Parathyroid adenoma (tissue), 2 donors: ENCODE results near the gene MAN1A2.
"Not testable (repeated sequence)": the region's sequence is repeated elsewhere in the genome, so short reads cannot be mapped to it uniquely, and the experiment has no call there.

ENCODE experiments used
- H2AFZ ChIP-seq: fragments of 300-600 bp; sonication (generic); one replicate; pipeline ENCODE4 v1.7.0; 2017; ENCODE audit warnings: antibody characterized with exemption, mild to moderate bottlenecking
- H3K27ac ChIP-seq: fragments of 300-600 bp; sonication (generic); one replicate; pipeline ENCODE4 v1.7.0; 2017
- H3K27me3 ChIP-seq: fragments of 300-600 bp; sonication (generic); one replicate; pipeline ENCODE4 v1.7.0; 2017; ENCODE audit warnings: low read length; ENCODE audit not compliant: control insufficient read depth, insufficient read depth
- H3K36me3 ChIP-seq: fragments of 300-600 bp; sonication (generic); one replicate; pipeline ENCODE4 v1.7.0; 2017; ENCODE audit warnings: low read length; ENCODE audit not compliant: control insufficient read depth, insufficient read depth
- H3K4me1 ChIP-seq: fragments of 300-600 bp; sonication (generic); one replicate; pipeline ENCODE4 v1.7.0; 2017; ENCODE audit warnings: control low read depth
- H3K4me2 ChIP-seq: fragments of 300-600 bp; sonication (generic); one replicate; pipeline ENCODE4 v1.7.0; 2017; ENCODE audit warnings: low read length
- H3K4me3 ChIP-seq: fragments of 300-600 bp; sonication (generic); one replicate; pipeline ENCODE4 v1.7.0; 2017; ENCODE audit warnings: low read depth, low read length
- H3K79me2 ChIP-seq: fragments of 300-600 bp; sonication (generic); one replicate; pipeline ENCODE4 v1.7.0; 2017; ENCODE audit warnings: control low read depth
- H3K9ac ChIP-seq: fragments of 300-600 bp; sonication (generic); one replicate; pipeline ENCODE4 v1.7.0; 2017; ENCODE audit warnings: mild to moderate bottlenecking
- H3K9me3 ChIP-seq: fragments of 300-600 bp; sonication (generic); one replicate; pipeline ENCODE4 v1.7.0; 2017; ENCODE audit warnings: low read length; ENCODE audit not compliant: control insufficient read depth
- CTCF ChIP-seq: fragments of 300-600 bp; sonication (generic); IDR thresholded peaks from one replicate; pipeline ENCODE4 v1.7.0; 2017; ENCODE audit warnings: antibody characterized with exemption, mild to moderate bottlenecking
- donor health status: primary hyperparathyroidism.

The MAN1A2 gene

GRCh38 chr1:117321680-117322609, 45.3 kb upstream of the MAN1A2 start:
- H2AFZ ChIP-seq = no peak overlapping the region
- no peaks in the 10 kb centered on the region for H3K36me3 ChIP-seq
- H3K4me1 ChIP-seq = no peaks in the 10 kb centered on the region
- H3K79me2 ChIP-seq = no peaks in the 10 kb centered on the region
- H3K9me3 ChIP-seq = no peaks in the 10 kb centered on the region
- no peak overlapping the region for H3K9ac ChIP-seq
- H3K4me2 ChIP-seq = no peak overlapping the region
- H3K27me3 ChIP-seq = no peaks in the 10 kb centered on the region
- TF ChIP-seq CTCF = no peak
- H3K4me3 ChIP-seq = no peak overlapping the region
- no peak overlapping the region for H3K27ac ChIP-seq

GRCh38 chr1:117324357-117324756, 42.9 kb upstream of the MAN1A2 start:
- H3K9me3 ChIP-seq = no peaks in the 10 kb centered on the region
- no peak overlapping the region for H3K9ac ChIP-seq
- no peaks in the 10 kb centered on the region for H3K4me1 ChIP-seq
- H2AFZ ChIP-seq = no peak overlapping the region
- H3K79me2 ChIP-seq = no peaks in the 10 kb centered on the region
- no peaks in the 10 kb centered on the region for H3K36me3 ChIP-seq
- no peak overlapping the region for H3K27ac ChIP-seq
- H3K4me2 ChIP-seq = no peak overlapping the region
- no peak overlapping the region for H3K4me3 ChIP-seq
- no peak for TF ChIP-seq CTCF
- H3K27me3 ChIP-seq = no peaks in the 10 kb centered on the region

- H3K9me3 ChIP-seq, H3K4me3 ChIP-seq, H3K9ac ChIP-seq, H3K27me3 ChIP-seq, H3K79me2 ChIP-seq, H2AFZ ChIP-seq, H3K4me1 ChIP-seq, H3K27ac ChIP-seq, H3K4me2 ChIP-seq, H3K36me3 ChIP-seq: not testable (repeated sequence)
These were observed 41.2 kb upstream of the MAN1A2 start for GRCh38 chr1:117326035-117326434.

GRCh38 chr1:117327011-117327410, 40.2 kb upstream of the MAN1A2 start:
- H3K27me3 ChIP-seq = no peaks in the 10 kb centered on the region
- no peak for TF ChIP-seq CTCF
- H2AFZ ChIP-seq = no peak overlapping the region
- H3K36me3 ChIP-seq = no peaks in the 10 kb centered on the region
- H3K9me3 ChIP-seq = no peaks in the 10 kb centered on the region
- no peaks in the 10 kb centered on the region for H3K79me2 ChIP-seq
- no peak overlapping the region for H3K27ac ChIP-seq
- H3K4me3 ChIP-seq = no peak overlapping the region
- H3K4me2 ChIP-seq = no peak overlapping the region
- H3K4me1 ChIP-seq = no peaks in the 10 kb centered on the region
- no peak overlapping the region for H3K9ac ChIP-seq

GRCh38 chr1:117335376-117336086, 31.7 kb upstream of the MAN1A2 start:
- no peak for TF ChIP-seq CTCF
- Histone ChIP-seq H3K27ac (no peak overlapping the region), H3K36me3 (no peaks in the 10 kb centered on the region), H3K9ac (no peak overlapping the region), H3K27me3 (no peaks in the 10 kb centered on the region), H3K79me2 (no peaks in the 10 kb centered on the region), H3K4me2 (no peak overlapping the region), H3K4me1 (no peaks in the 10 kb centered on the region), H2AFZ (no peak overlapping the region), H3K4me3 (no peak overlapping the region), H3K9me3 (no peaks in the 10 kb centered on the region)
